ENCODE data around the gene LRMDA. TPM values are rescaled to one million over a fixed set of nuclear protein-coding genes. Genes with fewer than 3 reads are reported as not detected.
"Not testable (repeated sequence)": the region's sequence is repeated elsewhere in the genome, so short reads cannot be mapped to it uniquely, and the experiment has no call there.

LRMDA gene
- total RNA-seq, 4 donors from 2014 or later, result 0.88 to 14.1 (median 5.1) TPM; not detected in 1

DNA sequence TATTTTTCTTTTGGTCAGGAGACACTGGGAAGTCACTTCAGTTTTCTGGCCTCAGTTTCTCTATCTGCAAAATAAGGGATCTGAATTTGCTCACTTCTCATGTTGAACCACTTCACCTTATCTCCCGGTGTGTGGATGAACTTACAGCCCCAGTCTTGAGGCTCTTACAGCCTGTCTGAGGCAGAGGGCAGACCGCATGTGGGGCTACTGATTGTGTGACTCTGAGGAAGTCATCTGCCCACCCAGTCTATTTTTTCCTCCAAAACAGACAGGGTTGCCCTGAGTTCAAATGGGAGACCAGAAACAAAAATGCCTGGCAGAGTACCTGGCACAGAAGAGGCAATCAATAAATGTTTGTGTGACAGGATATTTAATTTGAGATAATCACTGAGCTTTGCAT, 78.3 kb downstream of the LRMDA start:
- Histone ChIP-seq H3K9me3 (no peaks in the 10 kb centered on the region), H3K27me3 (peaks cover 0 to 17% (median 0%) of the 10 kb centered on the region in 4 donors), H3K4me1 (peaks cover 15 to 51% (median 33%) of the 10 kb centered on the region in 3 donors), H3K36me3 (no peaks in the 10 kb centered on the region), H3K4me3 (no peak overlapping the region), H3K27ac (no peak overlapping the region)
- TF ChIP-seq POLR2A (IDR thresholded peaks at IDR 0.05), result no peak
- TF ChIP-seq, protein P1, sequence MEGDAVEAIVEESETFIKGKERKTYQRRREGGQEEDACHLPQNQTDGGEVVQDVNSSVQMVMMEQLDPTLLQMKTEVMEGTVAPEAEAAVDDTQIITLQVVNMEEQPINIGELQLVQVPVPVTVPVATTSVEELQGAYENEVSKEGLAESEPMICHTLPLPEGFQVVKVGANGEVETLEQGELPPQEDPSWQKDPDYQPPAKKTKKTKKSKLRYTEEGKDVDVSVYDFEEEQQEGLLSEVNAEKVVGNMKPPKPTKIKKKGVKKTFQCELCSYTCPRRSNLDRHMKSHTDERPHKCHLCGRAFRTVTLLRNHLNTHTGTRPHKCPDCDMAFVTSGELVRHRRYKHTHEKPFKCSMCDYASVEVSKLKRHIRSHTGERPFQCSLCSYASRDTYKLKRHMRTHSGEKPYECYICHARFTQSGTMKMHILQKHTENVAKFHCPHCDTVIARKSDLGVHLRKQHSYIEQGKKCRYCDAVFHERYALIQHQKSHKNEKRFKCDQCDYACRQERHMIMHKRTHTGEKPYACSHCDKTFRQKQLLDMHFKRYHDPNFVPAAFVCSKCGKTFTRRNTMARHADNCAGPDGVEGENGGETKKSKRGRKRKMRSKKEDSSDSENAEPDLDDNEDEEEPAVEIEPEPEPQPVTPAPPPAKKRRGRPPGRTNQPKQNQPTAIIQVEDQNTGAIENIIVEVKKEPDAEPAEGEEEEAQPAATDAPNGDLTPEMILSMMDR (IDR thresholded peaks at IDR 0.05), result no peak
- WGBS, 2 donors, result 87 to 100% methylated on average over 1 to 2 of the region's 2 CpGs
- intact Hi-C loops (cut with DNase I), result no loop called here
- DNase-seq, result no peak

DNA sequence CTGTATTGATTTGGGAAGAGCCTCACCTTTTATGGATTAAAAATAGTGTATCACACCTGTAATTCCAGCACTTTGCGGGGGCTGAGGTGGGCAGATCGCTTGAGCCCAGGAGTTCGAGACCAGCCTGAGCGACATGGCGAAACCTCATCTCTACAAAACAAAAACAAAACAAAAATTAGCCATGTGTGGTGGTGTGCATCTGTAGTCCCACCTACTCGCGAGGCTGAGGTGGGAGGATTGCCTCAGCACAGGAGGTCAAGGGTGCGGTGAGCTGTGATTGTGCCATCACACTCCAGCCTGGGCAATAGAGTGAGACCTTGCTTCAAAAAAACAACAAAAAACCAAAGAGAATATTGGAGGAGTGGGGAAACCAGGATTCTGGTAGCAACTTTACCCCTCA, 79.6 kb downstream of the LRMDA start:
- H3K4me1 ChIP-seq, result peaks cover 15 to 51% (median 33%) of the 10 kb centered on the region in 3 donors
- peaks cover 0 to 8% (median 0%) of the 10 kb centered on the region in 4 donors for H3K27me3 ChIP-seq
- no peak overlapping the region for H3K4me3 ChIP-seq
- no peak for TF ChIP-seq POLR2A (IDR thresholded peaks at IDR 0.05)
- H3K9me3 ChIP-seq, result no peaks in the 10 kb centered on the region
- 83 to 93% methylated on average over 8 of the region's 8 CpGs for WGBS, 2 donors
- H3K27ac ChIP-seq, result no peak overlapping the region
- no peak for DNase-seq
- H3K36me3 ChIP-seq, result no peaks in the 10 kb centered on the region
- intact Hi-C loops (cut with DNase I), result no loop called here

DNA sequence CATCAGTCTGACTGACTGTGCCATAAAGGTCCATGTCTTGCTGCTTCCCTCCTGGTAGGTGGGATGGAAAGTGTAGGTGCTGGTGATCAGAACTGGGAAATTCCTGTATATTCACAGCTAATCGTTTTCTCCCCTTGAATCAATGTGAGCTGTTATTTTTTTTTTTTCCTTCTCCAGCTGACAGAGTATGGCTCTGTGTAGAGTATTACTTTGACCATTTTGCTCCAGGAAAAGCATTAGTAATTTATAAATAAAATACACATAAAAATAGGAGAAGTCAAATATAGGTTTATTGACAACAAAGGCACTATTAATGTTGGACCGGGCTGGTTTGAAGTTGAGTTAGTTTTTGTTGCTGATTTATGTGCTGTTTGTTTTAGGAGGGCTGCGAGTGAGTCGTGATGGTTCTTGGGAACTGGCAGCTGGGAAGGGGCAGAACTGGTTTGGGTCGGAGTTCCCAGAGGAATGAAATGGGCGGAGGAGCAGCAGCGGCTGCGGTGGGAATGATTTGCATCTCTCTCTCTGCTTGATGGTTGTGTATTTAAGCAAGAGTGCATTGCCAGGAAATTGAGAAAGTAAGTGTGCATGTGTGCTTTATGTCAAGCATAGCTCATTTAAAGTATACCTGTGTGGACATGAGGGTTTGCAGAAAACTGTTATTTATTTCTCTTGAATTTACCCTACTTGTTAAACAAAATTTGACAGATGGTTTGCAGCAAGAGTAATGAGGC, 80.9 kb downstream of the LRMDA start:
- 14 to 22% methylated on average over 8 of the region's 8 CpGs for WGBS, 2 donors

DNA sequence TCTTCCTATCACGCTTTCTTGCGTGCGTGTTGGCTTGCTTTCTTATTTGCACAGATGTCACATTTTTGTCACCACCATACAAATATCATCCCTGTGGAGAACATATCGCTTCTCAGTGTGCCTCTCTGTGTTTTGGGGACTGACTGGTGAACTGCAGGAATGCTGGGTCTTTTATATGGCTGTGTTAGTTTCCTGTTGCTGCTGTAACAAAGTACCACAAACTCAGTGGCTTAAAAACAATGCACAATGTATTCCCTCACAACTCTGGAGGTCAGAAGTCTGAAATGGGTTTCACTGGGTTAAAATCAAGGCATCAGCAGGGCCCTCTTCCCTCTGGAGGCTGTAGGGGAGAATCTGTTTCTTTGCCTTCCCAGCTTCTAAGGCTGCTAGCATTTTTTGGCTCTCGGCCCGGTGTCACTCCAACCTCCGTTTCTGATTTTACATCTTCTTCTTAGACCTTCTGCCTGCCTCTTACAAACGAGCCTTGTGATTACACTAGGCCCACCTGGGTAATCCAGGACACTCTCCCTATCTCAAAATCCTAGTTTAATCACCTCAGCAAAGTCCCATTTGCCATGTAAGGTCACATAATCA, 82.0 kb downstream of the LRMDA start:
- H3K27me3 ChIP-seq, result peaks cover 0 to 8% (median 0%) of the 10 kb centered on the region in 4 donors
- no peak for TF ChIP-seq POLR2A (IDR thresholded peaks at IDR 0.05)
- TF ChIP-seq, protein P1 (IDR thresholded peaks at IDR 0.05), result no peak
- H3K27ac ChIP-seq, result no peak overlapping the region
- WGBS, 2 donors, result 55 to 56% methylated on average over 8 of the region's 8 CpGs
- intact Hi-C loops (cut with DNase I), result no loop called here
- DNase-seq, result no peak
- no peaks in the 10 kb centered on the region for H3K36me3 ChIP-seq
- H3K4me1 ChIP-seq, result peaks cover 11 to 36% (median 18%) of the 10 kb centered on the region in 3 donors
- no peaks in the 10 kb centered on the region for H3K9me3 ChIP-seq
- no peak overlapping the region for H3K4me3 ChIP-seq

More for the DNA sequence above, 80.9 kb downstream of the LRMDA start:
- H3K9me3 ChIP-seq, result no peaks in the 10 kb centered on the region
- peaks cover 0 to 8% (median 0%) of the 10 kb centered on the region in 4 donors for H3K27me3 ChIP-seq
- H3K27ac ChIP-seq, result no peak overlapping the region
- no peak for TF ChIP-seq POLR2A (IDR thresholded peaks at IDR 0.05)
- intact Hi-C loops (cut with DNase I), result no loop called here
- no peaks in the 10 kb centered on the region for H3K36me3 ChIP-seq
- peaks cover 15 to 47% (median 25%) of the 10 kb centered on the region in 3 donors for H3K4me1 ChIP-seq
- no peak overlapping the region for H3K4me3 ChIP-seq
- DNase-seq, result no peak

DNA sequence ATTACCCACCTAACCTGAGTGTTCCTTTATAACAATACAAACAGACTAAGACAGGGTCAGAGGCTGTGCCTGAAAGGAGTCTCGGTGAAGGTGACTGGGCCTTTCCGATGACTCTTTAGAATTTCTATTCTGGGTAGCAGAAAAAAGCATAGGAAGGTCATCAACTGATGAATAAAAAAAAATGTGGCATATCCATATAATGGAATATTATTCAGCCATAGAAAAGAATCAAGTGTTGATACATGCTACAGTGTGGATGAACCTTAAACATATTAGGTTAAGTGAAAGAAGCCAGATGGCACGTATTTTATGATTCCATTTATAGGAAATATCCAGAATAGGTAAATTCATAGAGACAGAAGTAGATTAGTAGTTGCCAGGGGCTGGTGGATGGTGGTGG, 83.4 kb downstream of the LRMDA start:
- Histone ChIP-seq H3K27me3 (peaks cover 0 to 8% (median 0%) of the 10 kb centered on the region in 4 donors), H3K27ac (no peak overlapping the region), H3K4me1 (peaks cover 10 to 22% (median 11%) of the 10 kb centered on the region in 3 donors), H3K36me3 (no peaks in the 10 kb centered on the region), H3K9me3 (no peaks in the 10 kb centered on the region), H3K4me3 (no peak overlapping the region)
- no peak for TF ChIP-seq POLR2A (IDR thresholded peaks at IDR 0.05)
- TF ChIP-seq, protein P1 (IDR thresholded peaks at IDR 0.05), result no peak
- intact Hi-C loops (cut with DNase I), result no loop called here
- WGBS, 2 donors, result 85 to 93% methylated on average over 3 of the region's 3 CpGs
- no peak for DNase-seq

DNA sequence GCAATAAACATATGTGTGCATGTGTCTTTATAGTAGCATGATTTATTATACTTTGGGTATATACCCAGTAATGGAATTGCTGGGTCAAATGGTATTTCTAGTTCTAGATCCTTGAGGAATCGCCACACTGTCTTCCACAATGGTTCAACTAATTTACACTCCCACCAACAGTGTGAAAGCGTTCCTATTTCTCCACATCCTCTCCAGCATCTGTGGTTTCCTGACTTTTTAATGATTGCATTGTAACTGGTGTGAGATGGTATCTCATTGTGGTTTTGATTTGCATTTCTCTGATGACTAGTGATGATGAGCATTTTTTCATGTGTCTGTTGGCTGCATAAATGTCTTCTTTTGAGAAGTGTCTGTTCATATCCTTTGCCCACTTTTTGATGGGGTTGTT, 84.7 kb downstream of the LRMDA start:
- H3K36me3 ChIP-seq; DNase-seq; H3K4me3 ChIP-seq; H3K27me3 ChIP-seq; H3K27ac ChIP-seq; H3K9me3 ChIP-seq; intact Hi-C loops (cut with DNase I): not testable (repeated sequence)
- peaks cover 10 to 22% (median 11%) of the 10 kb centered on the region in 3 donors for H3K4me1 ChIP-seq
- 58 to 61% methylated on average over 2 of the region's 2 CpGs for WGBS, 2 donors

DNA sequence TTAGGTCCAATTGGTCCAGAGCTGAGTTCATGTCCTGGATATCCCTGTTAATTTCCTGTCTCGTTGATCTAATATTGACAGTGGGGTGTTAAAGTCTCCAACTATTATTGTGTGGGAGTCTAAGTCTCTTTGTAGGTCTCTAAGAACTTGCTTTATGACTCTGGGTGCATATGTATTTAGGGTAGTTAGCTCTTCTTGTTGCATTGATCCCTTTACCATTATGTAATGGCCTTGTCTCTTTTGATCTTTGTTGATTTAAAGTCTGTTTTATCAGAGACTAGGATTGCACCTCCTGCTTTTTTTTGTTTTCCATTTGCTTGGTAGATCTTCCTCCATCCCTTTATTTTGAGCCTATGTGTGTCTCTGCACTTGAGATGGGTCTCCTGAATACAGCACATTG, 87.8 kb downstream of the LRMDA start:
- H3K4me1 ChIP-seq; H3K36me3 ChIP-seq; H3K4me3 ChIP-seq; H3K27ac ChIP-seq; H3K9me3 ChIP-seq; intact Hi-C loops (cut with DNase I); H3K27me3 ChIP-seq; DNase-seq: not testable (repeated sequence)
- 79% methylated on average over 1 of the region's 1 CpG for WGBS, 2 donors

DNA sequence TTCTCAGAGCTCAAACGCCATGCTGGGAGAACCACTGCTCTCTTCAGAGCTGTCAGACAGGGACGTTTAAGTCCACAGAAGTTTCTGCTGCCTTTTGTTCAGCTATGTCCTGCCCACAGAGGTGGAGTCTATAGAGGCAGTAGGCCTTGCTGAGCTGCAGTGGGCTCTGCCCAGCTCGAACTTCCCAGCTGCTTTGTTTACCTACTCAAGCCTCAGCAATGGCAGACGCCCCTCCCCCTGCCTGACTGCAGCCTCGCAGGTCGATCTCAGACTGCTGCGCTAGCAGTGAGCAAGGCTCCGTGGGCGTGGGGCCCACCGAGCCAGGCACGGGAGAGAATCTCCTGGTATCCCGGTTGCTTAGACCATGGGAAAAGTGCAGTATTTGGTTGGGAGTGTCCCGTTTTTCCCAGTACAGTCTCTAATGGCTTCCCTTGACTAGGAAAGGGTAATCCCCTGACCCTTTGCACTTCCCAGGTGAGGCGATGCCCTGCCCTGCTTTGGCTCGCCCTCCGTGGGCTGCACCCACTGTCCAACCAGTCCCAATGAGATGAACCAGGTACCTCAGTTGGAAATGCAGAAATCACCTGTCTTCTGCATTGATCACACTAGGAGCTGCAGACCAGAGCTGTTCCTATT, 89.9 kb downstream of the LRMDA start:
- WGBS, 2 donors, result 92% methylated on average over 3 to 4 of the region's 16 CpGs
- H3K4me1 ChIP-seq; H3K36me3 ChIP-seq; H3K4me3 ChIP-seq; H3K27me3 ChIP-seq; intact Hi-C loops (cut with DNase I); DNase-seq; H3K9me3 ChIP-seq; H3K27ac ChIP-seq: not testable (repeated sequence)
